RWPE2 (cell line): ENCODE measurements around the gene FOXQ1.

Experiments
- ATAC-seq: fragments of 200-7000 bp; cut with Tn5 transposase; 3 replicates; pipeline ENCODE4 v1.9.1; 2021; ENCODE audit warnings: low read depth
- DNase-seq: peaks from one replicate; pipeline ENCODE4 v3.0.0-alpha.2; 2020; ENCODE audit warnings: low spot score
- H3K27ac ChIP-seq: fragments of 450-650 bp; 2 replicates; pipeline ENCODE4 v1.5.1; 2017; ENCODE audit warnings: mild to moderate bottlenecking; ENCODE audit not compliant: poor library complexity, severe bottlenecking
- H3K27me3 ChIP-seq: fragments of 250-450 bp; sonication (Bioruptor Pico); 2 replicates; pipeline ENCODE4 v1.5.1; 2021; ENCODE audit warnings: mild to moderate bottlenecking, moderate library complexity; ENCODE audit not compliant: insufficient read depth, poor library complexity, severe bottlenecking
- H3K36me3 ChIP-seq: fragments of 250-450 bp; sonication (Bioruptor Pico); 2 replicates; pipeline ENCODE4 v1.5.1; 2020; ENCODE audit warnings: low read depth, mild to moderate bottlenecking, moderate library complexity
- H3K4me1 ChIP-seq: fragments of 250-450 bp; sonication (Bioruptor Pico); 2 replicates; pipeline ENCODE4 v1.5.1; 2021; ENCODE audit warnings: mild to moderate bottlenecking, moderate library complexity; ENCODE audit not compliant: insufficient read depth, poor library complexity, severe bottlenecking
- H3K4me3 ChIP-seq: fragments of 250-450 bp; sonication (Bioruptor Pico); 2 replicates; pipeline ENCODE4 v1.5.1; 2021; ENCODE audit warnings: mild to moderate bottlenecking, moderate library complexity; ENCODE audit not compliant: severe bottlenecking
- H3K9me3 ChIP-seq: fragments of 250-450 bp; sonication (Bioruptor Pico); 2 replicates; pipeline ENCODE4 v1.5.1; 2021; ENCODE audit warnings: mild to moderate bottlenecking, moderate library complexity; ENCODE audit not compliant: severe bottlenecking
- TF ChIP-seq, protein P1 (sequence below): fragments of 450-650 bp; IDR thresholded peaks from one replicate; pipeline ENCODE4 v1.5.1; 2017; ENCODE audit warnings: mild to moderate bottlenecking, moderate library complexity; ENCODE audit not compliant: poor library complexity, severe bottlenecking

Gene FOXQ1

DNA sequence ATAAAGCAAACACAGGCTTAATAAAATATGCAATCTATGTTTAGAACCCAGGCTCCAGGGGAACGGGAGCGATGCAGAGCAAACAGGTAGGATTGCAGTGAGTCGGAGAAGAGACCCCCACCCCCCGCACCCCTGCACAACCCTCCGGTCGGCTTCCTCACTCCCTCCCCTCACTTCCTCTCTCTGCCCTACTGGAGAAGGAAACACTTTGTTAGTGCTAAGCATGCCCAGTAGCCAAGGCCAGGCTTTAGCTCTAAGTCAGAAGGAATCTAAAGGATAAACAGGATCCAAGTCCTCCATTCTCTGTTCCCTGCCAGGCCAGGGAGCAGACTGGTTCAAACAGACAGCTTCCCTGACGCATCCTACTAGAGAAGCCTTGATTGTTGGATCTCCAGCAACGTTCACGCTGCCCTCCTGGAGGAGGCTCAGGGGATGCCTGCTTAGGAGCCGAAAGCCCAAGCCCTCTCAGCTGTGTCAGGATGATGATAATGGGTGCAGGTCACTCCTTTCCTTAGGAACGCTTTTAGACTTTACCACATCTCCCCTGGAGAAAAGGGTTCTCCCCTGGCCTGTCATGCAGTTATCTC lies 14.7 kb downstream of the FOXQ1 start:
- ATAC-seq (no peak), DNase-seq (no peak)
- no peaks in the 10 kb centered on the region for H3K9me3 ChIP-seq
- H3K4me3 ChIP-seq, result no peak overlapping the region
- peaks cover 46% of the 10 kb centered on the region for H3K4me1 ChIP-seq
- H3K27ac ChIP-seq, result peak overlapping the region; percentile 95
- H3K36me3 ChIP-seq, result no peaks in the 10 kb centered on the region
- TF ChIP-seq, protein P1, sequence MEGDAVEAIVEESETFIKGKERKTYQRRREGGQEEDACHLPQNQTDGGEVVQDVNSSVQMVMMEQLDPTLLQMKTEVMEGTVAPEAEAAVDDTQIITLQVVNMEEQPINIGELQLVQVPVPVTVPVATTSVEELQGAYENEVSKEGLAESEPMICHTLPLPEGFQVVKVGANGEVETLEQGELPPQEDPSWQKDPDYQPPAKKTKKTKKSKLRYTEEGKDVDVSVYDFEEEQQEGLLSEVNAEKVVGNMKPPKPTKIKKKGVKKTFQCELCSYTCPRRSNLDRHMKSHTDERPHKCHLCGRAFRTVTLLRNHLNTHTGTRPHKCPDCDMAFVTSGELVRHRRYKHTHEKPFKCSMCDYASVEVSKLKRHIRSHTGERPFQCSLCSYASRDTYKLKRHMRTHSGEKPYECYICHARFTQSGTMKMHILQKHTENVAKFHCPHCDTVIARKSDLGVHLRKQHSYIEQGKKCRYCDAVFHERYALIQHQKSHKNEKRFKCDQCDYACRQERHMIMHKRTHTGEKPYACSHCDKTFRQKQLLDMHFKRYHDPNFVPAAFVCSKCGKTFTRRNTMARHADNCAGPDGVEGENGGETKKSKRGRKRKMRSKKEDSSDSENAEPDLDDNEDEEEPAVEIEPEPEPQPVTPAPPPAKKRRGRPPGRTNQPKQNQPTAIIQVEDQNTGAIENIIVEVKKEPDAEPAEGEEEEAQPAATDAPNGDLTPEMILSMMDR, result no peak
- no peaks in the 10 kb centered on the region for H3K27me3 ChIP-seq

DNA sequence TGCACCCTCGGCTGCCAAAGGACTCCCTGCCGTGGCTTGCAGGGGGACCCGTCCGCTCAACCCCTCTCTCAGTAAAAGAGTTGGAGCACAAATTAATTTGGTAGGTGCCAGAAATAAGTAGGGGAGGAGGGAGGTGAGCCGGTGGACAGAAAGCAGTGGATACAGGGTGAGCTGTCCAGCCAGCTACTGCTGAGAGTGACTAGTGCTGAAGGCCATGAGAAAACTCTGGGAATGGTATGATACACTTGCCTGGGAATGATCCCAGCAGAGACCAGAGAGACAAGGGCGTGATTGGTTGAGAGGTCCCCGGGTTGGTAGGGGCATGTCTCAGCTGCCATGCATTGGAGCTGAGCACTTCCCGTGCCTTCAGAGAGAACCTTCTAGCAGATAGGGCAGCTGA lies 15.7 kb downstream of the FOXQ1 start:
- TF ChIP-seq, protein P1, result no peak
- Histone ChIP-seq H3K27ac (no peak overlapping the region), H3K36me3 (no peaks in the 10 kb centered on the region), H3K9me3 (no peaks in the 10 kb centered on the region), H3K27me3 (no peaks in the 10 kb centered on the region), H3K4me1 (peaks cover 36% of the 10 kb centered on the region), H3K4me3 (no peak overlapping the region)
- DNase-seq (no peak), ATAC-seq (no peak)

DNA sequence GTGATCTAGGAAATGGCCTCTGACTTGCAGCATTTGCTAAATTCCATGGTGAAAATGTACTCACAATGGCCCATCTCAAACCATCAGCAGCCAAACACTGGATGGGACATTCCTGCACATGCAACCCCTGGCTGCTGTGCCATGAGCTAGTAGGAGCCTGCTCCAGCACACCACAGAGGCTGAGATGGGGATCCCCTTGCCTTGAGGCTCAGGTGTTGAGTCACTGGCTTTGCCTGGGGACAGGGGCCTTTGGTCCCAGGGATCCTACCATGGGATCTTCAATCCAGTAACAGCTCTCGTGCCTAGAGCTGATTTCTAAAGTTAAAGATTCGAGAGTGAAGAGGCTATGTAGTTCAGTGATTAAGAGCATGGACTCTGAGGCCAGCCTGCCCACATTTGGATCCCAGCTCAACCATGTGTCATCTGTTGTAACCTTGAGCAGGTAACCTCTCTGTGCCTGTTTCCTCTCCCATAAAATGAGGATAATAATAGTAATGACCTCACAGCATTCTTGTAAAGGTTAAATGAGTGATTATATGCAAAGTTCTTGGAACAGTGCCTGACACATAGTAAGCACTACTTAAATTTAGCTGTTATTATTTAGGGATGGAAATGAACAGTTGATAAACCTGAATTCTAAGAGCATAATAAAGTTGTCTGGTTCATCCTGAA lies 16.4 kb downstream of the FOXQ1 start:
- TF ChIP-seq, protein P1, result no peak
- H3K4me3 ChIP-seq, result no peak overlapping the region
- H3K4me1 ChIP-seq, result peaks cover 31% of the 10 kb centered on the region
- H3K27ac ChIP-seq, result no peak overlapping the region
- no peaks in the 10 kb centered on the region for H3K27me3 ChIP-seq
- H3K9me3 ChIP-seq, result no peaks in the 10 kb centered on the region
- H3K36me3 ChIP-seq, result no peaks in the 10 kb centered on the region
- DNase-seq (no peak), ATAC-seq (no peak)

DNA sequence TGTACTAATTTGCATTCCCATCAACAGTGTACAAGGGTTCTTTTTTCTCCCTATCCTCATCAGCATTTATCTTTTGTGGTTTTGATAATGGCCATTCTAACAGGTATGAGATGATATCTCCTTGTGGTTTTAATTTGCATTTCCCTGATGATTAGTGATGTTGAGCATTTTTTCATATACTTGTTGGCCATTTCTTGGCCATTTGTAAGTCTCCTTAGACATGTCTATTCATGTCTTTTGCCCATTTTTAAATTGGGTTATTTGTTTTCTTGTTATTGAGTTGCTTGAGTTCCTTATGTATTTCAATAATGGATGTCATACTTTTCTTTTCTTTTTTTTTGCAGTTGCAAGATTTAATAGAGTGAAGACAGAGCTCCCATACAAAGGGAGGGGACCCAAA lies 17.8 kb downstream of the FOXQ1 start:
- Histone ChIP-seq H3K4me3 (no peak overlapping the region), H3K36me3 (no peaks in the 10 kb centered on the region), H3K27ac (no peak overlapping the region), H3K9me3 (no peaks in the 10 kb centered on the region), H3K27me3 (no peaks in the 10 kb centered on the region), H3K4me1 (peaks cover 37% of the 10 kb centered on the region)
- DNase-seq (no peak), ATAC-seq (no peak)
- TF ChIP-seq, protein P1, result no peak

DNA sequence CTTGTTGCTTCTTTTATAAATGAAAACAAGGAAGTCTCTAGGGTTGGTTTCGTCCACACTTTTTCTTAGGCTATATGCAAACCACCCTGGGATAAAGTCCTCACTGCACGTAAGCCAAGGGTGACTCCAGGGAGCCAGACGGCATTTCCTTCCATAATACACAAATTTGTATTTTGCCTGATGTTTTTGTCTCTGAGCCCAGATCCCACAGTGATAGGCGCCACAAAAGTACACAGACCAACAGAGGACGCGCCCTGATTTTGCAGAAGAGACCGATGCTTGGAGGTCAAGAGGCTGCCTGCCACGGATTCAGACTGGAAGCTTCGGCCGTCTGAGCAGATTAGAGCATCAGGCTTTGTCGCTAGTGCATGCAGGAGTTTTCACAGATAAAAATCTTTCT lies 22.8 kb downstream of the FOXQ1 start:
- no peak for ATAC-seq
- peak overlapping the region; percentile 88 for H3K27ac ChIP-seq
- no peak overlapping the region for H3K4me3 ChIP-seq

More for the DNA sequence above, 22.8 kb downstream of the FOXQ1 start:
- Histone ChIP-seq H3K27me3 (no peaks in the 10 kb centered on the region), H3K4me1 (peaks cover 25% of the 10 kb centered on the region), H3K36me3 (no peaks in the 10 kb centered on the region), H3K9me3 (no peaks in the 10 kb centered on the region)
- TF ChIP-seq, protein P1, result no peak
- no peak for DNase-seq
